ENCODE results near the gene PLXNA1.

DNA sequence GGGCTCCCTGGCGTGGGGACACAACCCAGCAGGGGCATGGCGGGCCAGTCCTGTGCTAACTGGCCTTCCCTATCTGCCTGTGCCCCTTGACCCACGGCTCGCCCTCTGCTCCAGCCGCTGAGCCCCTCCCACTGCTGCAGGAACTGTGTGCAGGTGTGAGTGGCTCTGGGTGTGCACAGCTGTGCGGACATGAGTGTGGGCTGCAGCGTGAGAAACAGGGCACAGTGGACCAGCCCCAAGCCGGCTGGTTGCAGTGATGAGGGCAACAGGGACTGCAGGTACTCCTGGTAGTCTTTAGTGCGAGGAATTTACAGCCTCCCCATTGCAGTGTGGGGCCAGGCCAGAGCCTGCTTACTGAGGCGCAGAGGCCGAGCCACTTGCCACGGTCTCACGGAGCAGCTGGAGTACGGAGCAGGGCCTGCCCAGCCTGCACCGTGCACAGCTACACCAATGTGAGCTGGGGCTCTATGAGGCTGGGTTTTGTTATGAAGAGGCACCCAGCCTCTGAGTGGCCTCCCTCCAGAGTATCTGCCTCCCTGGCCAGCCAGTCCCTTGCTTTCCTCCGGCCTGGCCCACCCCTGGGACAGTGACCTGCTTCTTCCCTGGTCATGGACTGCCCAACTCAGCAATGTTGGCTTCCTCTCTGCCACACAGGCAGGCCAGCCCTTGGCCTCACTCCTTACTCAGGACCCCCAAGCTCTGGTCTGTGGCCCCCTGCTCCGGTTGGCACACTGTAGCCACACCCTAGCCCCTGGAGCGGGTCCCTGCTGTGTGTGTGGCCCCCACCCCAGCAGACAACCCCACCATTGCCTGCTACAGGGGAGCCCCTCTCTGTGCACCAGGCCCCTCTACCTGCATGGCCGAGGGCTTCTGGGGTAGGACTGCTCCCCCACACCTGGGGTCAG lies 47.8 kb downstream of the PLXNA1 start:
- TF ChIP-seq BHLHE40 (IDR thresholded peaks at IDR 0.05; ENCODE audit: borderline replicate concordance) (no peak), SUZ12 (IDR thresholded peaks at IDR 0.05) (no peak), SP1 (IDR thresholded peaks at IDR 0.05) (no peak), FOXK2 (IDR thresholded peaks at IDR 0.05) (no peak), ELF4 (IDR thresholded peaks at IDR 0.05) (no peak), FOXM1 (IDR thresholded peaks at IDR 0.05; ENCODE audit: borderline replicate concordance) (no peak), NFRKB (IDR thresholded peaks at IDR 0.05) (no peak), FOXA1 (IDR thresholded peaks at IDR 0.05) (no peak), TARDBP (IDR thresholded peaks at IDR 0.05) (no peak), CTBP1 (IDR thresholded peaks at IDR 0.05; ENCODE audit: borderline replicate concordance) (no peak)
